MG63 (cell line): ENCODE results near the gene CUEDC2. TPM values are rescaled to one million over a fixed set of nuclear protein-coding genes. Genes with fewer than 3 reads are reported as not detected.

Source experiments
- DNase-seq: peaks from one replicate; pipeline ENCODE4 v3.0.0-alpha.2; 2020
- H3K27me3 ChIP-seq: fragments of 250-450 bp; sonication (Bioruptor Pico); 2 replicates; pipeline ENCODE4 v1.5.1; 2020; ENCODE audit warnings: mild to moderate bottlenecking, moderate library complexity
- H3K36me3 ChIP-seq: fragments of 250-450 bp; sonication (Bioruptor Pico); 2 replicates; pipeline ENCODE4 v1.5.1; 2020; ENCODE audit warnings: mild to moderate bottlenecking, moderate library complexity
- H3K4me3 ChIP-seq: fragments of 250-450 bp; sonication (Bioruptor Pico); 2 replicates; pipeline ENCODE4 v1.5.1; 2020; ENCODE audit warnings: mild to moderate bottlenecking, moderate library complexity
- H3K9me3 ChIP-seq: fragments of 250-450 bp; sonication (Bioruptor Pico); 2 replicates; pipeline ENCODE4 v1.5.1; 2020; ENCODE audit warnings: mild to moderate bottlenecking, moderate library complexity
- total RNA-seq: library from RNA; depleted of rRNA; stranded (reverse); fragments of >200 nt; shearing (Covaris generic); gene quantifications from 2 replicates; pipeline ENCODE4 v1.2.3, GENCODE V29; 2014; ENCODE audit warnings: low replicate concordance; rRNA removed

Gene CUEDC2, protein sequence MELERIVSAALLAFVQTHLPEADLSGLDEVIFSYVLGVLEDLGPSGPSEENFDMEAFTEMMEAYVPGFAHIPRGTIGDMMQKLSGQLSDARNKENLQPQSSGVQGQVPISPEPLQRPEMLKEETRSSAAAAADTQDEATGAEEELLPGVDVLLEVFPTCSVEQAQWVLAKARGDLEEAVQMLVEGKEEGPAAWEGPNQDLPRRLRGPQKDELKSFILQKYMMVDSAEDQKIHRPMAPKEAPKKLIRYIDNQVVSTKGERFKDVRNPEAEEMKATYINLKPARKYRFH
- 92.1 and 151 TPM in 2 replicates for total RNA-seq

GRCh38 chr10:102432162-102432950, at the start of gene CUEDC2:
TSS of gene CUEDC2 (minus strand) at chr10:102432574. CDS start at chr10:102425188, 7,386 bp downstream.
- Histone ChIP-seq H3K4me3 (peak within 1 kb of the TSS; percentile 77), H3K36me3 (peaks cover 8% of the 10 kb centered on the region; the same call in 1 of the 2 replicates), H3K9me3 (no peaks in the 10 kb centered on the region), H3K27me3 (no peaks in the 10 kb centered on the region)
- peak; percentile 95 for DNase-seq

DNA sequence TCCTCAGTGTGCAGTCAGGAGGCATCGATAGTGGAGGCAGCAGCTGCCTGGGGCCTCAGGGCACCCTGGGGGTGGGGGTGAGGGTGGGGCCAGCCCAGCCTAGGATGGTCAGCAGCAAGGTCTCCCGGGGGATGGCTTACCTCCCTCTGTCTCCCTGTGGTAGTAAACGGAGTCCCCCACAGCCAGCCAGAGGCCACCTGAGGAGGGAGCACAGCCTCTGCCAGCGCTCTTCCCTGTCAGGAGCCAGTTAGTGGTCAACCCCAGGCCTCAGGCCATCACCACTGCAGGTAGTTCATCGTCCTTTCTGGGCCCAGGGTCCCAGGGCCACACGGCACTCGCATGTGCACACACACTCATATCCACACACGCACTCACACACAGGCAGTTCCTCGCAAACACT, 48.0 kb upstream of the CUEDC2 start:
- Histone ChIP-seq H3K4me3 (no peak overlapping the region), H3K27me3 (no peaks in the 10 kb centered on the region), H3K36me3 (peaks cover 47% of the 10 kb centered on the region), H3K9me3 (no peaks in the 10 kb centered on the region)
- no peak for DNase-seq

DNA sequence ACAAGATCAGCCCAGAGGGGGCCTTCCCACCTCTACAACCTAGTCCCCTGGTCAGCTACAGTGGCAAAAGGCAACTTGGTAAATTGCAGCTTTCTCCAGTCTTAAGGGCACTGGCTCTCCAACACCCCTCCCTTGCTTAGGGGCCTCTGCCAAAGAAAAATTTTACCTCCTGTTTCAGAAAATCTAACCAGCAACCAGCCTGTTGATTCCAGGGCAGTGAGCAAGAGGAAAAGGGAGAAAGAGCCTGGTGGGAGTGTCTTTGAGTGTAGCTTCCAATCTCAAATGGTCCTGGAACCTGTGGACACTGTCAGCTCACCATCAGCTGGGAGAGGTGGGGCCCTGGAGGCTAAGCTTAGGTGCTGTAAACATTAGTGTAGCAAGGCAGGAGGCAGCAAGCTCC, 47.3 kb upstream of the CUEDC2 start:
- Histone ChIP-seq H3K36me3 (peaks cover 40% of the 10 kb centered on the region), H3K27me3 (no peaks in the 10 kb centered on the region), H3K4me3 (no peak overlapping the region), H3K9me3 (no peaks in the 10 kb centered on the region)
- no peak for DNase-seq

DNA sequence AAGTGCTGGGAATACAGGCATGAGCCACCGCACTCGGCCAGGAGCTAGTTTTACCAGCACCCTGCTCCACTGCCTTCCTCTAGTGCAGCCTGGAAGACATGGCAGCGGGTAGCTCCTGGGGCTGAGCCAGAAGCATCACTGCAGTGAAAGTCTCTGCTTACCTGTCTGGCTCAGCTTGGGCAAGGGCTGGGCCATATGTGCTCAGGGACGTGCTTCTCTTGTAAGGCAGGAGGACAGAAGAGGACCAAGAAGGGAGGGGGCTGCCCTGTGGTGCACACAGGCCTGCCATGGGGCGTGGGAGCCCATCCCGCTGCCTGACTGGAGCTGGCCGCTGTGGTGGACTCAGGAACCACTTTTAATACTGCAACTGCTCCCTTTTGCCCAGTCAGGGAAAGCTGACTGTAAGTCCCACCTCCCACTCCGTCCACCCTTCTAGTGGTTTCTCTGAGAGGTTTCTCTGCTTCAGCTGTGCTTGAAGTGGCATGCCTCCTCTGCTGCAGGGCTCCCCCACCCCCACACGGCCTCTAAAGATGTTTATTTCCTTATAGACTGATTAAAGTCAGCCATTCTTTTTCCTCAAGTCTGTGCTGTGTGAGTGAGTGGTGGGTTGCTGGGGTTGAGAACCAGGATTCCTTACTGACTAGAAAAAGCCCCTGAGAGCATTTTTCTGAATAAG, 44.2 kb upstream of the CUEDC2 start:
- Histone ChIP-seq H3K27me3 (no peaks in the 10 kb centered on the region), H3K36me3 (peaks cover 19% of the 10 kb centered on the region), H3K9me3 (no peaks in the 10 kb centered on the region), H3K4me3 (no peak overlapping the region)
- DNase-seq, result no peak

- DNase-seq, result no peak
- Histone ChIP-seq H3K27me3 (no peaks in the 10 kb centered on the region), H3K9me3 (no peaks in the 10 kb centered on the region), H3K36me3 (peaks cover 15% of the 10 kb centered on the region), H3K4me3 (no peak overlapping the region)
Observed at GRCh38 chr10:102475451-102476040, 43.2 kb upstream of the CUEDC2 start.

GRCh38 chr10:102473445-102474331, 41.3 kb upstream of the CUEDC2 start:
- DNase-seq, result no peak
- no peaks in the 10 kb centered on the region for H3K27me3 ChIP-seq
- no peak overlapping the region for H3K4me3 ChIP-seq
- H3K9me3 ChIP-seq, result no peaks in the 10 kb centered on the region
- peaks cover 7% of the 10 kb centered on the region; the same call in 1 of the 2 replicates for H3K36me3 ChIP-seq

GRCh38 chr10:102470579-102471546, 38.5 kb upstream of the CUEDC2 start:
- Histone ChIP-seq H3K9me3 (no peaks in the 10 kb centered on the region), H3K4me3 (no peak overlapping the region), H3K27me3 (no peaks in the 10 kb centered on the region), H3K36me3 (no peaks in the 10 kb centered on the region)
- no peak for DNase-seq

- no peaks in the 10 kb centered on the region for H3K9me3 ChIP-seq
- H3K4me3 ChIP-seq, result no peak overlapping the region
- DNase-seq, result peak; percentile 65
- no peaks in the 10 kb centered on the region for H3K36me3 ChIP-seq
- H3K27me3 ChIP-seq, result no peaks in the 10 kb centered on the region
Observed at GRCh38 chr10:102468683-102469082, 36.3 kb upstream of the CUEDC2 start.

- H3K27me3 ChIP-seq, result no peaks in the 10 kb centered on the region
- no peaks in the 10 kb centered on the region for H3K9me3 ChIP-seq
- no peaks in the 10 kb centered on the region for H3K36me3 ChIP-seq
- no peak for DNase-seq
- H3K4me3 ChIP-seq, result no peak overlapping the region
Observed at GRCh38 chr10:102467971-102468438, 35.6 kb upstream of the CUEDC2 start.

DNA sequence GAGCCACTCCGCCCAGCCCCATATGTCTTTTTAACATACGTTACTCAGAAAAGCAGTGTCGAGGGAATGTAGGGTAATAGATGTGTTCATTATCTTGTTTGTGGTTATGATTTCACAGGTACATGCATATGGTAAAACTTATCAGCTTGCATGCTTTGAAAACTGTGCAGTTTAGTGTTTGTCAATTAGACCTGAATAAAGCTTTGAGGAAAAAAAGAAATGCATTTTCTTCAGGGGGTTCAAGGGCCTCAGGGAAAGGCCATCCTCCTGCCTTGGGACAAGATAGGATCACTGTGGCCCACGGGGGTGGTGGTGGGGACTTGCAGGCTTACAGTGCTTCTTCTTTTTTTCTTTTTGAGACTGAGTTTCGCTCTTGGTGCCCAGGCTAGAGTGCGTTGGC, 34.9 kb upstream of the CUEDC2 start:
- no peak for DNase-seq
- H3K4me3 ChIP-seq, result no peak overlapping the region
- no peaks in the 10 kb centered on the region for H3K27me3 ChIP-seq
- H3K9me3 ChIP-seq, result no peaks in the 10 kb centered on the region
- no peaks in the 10 kb centered on the region for H3K36me3 ChIP-seq

- H3K9me3 ChIP-seq, result no peaks in the 10 kb centered on the region
- no peak overlapping the region for H3K4me3 ChIP-seq
- no peak for DNase-seq
- H3K36me3 ChIP-seq, result no peaks in the 10 kb centered on the region
- H3K27me3 ChIP-seq, result no peaks in the 10 kb centered on the region
Observed at GRCh38 chr10:102465466-102465865, 33.1 kb upstream of the CUEDC2 start.

DNA sequence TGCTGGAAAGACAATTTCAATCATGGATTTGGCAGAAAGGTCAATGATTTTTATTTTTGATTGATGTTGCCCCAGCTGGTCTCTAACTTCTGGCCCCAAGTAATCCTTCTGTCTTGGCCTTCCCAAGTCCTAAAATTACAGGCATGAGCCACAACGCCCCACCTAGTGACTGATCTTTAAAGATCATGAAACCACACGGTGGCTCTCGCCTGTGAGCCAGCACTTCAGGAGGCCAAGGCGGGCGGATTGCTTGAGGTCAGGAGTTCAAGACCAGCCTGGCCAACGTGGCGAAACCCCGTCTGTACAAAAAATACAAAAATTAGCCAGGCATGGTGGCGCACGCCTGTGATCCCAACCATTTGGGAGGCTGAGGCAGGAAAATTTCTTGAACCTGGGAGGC, 31.6 kb upstream of the CUEDC2 start:
- H3K27me3 ChIP-seq, result no peaks in the 10 kb centered on the region
- H3K36me3 ChIP-seq, result no peaks in the 10 kb centered on the region
- H3K9me3 ChIP-seq, result no peaks in the 10 kb centered on the region
- no peak for DNase-seq
- no peak overlapping the region for H3K4me3 ChIP-seq

GRCh38 chr10:102462512-102463054, 30.2 kb upstream of the CUEDC2 start:
- no peak for DNase-seq
- Histone ChIP-seq H3K27me3 (no peaks in the 10 kb centered on the region), H3K4me3 (no peak overlapping the region), H3K9me3 (no peaks in the 10 kb centered on the region), H3K36me3 (no peaks in the 10 kb centered on the region)

DNA sequence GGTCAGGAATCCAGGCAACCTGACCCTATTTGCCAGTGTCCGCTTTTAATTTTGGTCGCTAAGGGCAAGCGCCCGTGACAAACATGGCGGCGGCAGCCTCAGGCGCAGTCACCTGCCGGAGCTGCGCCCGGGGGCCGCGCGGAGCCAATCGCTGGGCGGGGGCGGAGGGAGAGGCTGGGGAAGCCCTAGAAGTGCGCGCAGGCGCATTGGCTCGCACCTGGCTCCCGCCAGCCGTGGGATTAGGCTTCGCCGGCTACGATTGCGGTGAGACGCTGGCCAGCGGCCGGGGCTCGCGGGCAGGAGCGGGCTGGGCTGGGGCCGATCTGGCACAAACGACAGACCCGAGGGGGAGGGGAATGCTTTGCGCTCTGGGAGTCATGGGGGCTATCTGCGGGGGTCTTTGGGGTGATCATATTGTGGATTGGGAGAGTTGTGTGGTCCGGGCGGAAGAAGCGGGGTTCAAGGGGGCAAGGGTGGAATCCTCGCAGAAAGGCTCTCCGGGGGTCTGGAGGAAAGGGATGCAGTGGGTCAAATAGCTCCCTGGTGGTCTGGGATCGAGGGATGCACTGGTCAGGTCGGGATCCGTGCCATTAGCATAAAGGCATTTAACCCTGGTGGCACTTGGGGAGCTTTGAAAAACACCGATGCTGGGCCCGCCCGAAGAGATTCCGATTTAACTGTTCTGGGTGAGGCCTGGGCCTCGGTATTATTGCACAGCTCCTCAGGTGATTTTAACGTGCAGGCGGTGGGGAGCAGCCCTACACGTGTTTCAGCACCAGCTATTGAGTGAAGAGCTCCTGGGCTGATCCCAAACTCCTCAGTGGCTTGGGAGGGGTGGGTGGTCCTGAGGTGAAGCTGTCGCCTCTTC, 29.0 kb upstream of the CUEDC2 start:
- DNase-seq, result peak; percentile 81
- Histone ChIP-seq H3K4me3 (peak overlapping the region; percentile 30), H3K36me3 (no peaks in the 10 kb centered on the region), H3K9me3 (no peaks in the 10 kb centered on the region), H3K27me3 (no peaks in the 10 kb centered on the region)
